Measurements from ENCODE around the gene XRCC6. TPM values are rescaled to one million over a fixed set of nuclear protein-coding genes. Genes with fewer than 3 reads are reported as not detected.
"Not testable (repeated sequence)": the region's sequence is repeated elsewhere in the genome, so short reads cannot be mapped to it uniquely, and the experiment has no call there.

Gene XRCC6
- total and polyA plus RNA-seq, 2 donors (not counting 1 experiment from before 2014, with no cell fraction given), result 183 to 268 TPM

DNA sequence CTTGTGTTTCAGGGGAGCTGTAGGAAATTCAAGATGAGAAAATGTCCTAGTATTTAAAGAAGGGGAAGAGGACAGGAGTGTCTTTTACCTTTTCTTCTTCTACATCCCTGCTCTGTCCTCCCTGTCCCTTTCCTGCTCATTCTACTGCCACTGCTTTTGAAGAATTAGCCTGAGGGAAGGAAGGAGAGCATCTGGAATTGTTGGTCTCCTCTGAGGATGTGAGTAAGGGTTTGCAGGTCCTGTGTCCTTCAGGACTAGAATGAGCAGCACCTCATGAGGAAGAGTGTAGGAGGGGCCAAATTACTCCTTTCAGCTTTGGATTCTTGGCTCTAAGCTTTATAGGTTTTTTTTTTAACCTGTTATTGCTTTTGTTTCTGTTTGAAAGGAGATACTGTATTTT lies 43.4 kb downstream of the XRCC6 start:
- H3K36me3 ChIP-seq (ENCODE audit: control insufficient read depth, insufficient read depth, low read length), result peaks cover 19% of the 10 kb centered on the region
- no peak overlapping the region for H3K27ac ChIP-seq (ENCODE audit: insufficient read depth, low read length)
- no peaks in the 10 kb centered on the region for H3K79me2 ChIP-seq (ENCODE audit: control insufficient read depth, insufficient read depth, low read length)
- TF ChIP-seq, protein P1, sequence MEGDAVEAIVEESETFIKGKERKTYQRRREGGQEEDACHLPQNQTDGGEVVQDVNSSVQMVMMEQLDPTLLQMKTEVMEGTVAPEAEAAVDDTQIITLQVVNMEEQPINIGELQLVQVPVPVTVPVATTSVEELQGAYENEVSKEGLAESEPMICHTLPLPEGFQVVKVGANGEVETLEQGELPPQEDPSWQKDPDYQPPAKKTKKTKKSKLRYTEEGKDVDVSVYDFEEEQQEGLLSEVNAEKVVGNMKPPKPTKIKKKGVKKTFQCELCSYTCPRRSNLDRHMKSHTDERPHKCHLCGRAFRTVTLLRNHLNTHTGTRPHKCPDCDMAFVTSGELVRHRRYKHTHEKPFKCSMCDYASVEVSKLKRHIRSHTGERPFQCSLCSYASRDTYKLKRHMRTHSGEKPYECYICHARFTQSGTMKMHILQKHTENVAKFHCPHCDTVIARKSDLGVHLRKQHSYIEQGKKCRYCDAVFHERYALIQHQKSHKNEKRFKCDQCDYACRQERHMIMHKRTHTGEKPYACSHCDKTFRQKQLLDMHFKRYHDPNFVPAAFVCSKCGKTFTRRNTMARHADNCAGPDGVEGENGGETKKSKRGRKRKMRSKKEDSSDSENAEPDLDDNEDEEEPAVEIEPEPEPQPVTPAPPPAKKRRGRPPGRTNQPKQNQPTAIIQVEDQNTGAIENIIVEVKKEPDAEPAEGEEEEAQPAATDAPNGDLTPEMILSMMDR (conservative IDR thresholded peaks at IDR 0.05 in 1 of 2, IDR thresholded peaks at IDR 0.05 in 1 of 2; ENCODE audit: low read depth in 1 of 2, low read length in 2 of 2), result no peak
- H3K27me3 ChIP-seq (ENCODE audit: control insufficient read depth, insufficient read depth, low read length), result no peaks in the 10 kb centered on the region
- H3K9me3 ChIP-seq (ENCODE audit: control insufficient read depth, insufficient read depth, low read depth, low read length), result no peaks in the 10 kb centered on the region
- H4K20me1 ChIP-seq (ENCODE audit: control insufficient read depth, extremely low read depth, insufficient read depth, low read length), result no peaks in the 10 kb centered on the region
- H3K9ac ChIP-seq (ENCODE audit: insufficient read depth, low read length), result no peak overlapping the region
- DNase-seq (ENCODE audit: low read depth in 2 of 2), result no peak
- H2AFZ ChIP-seq (ENCODE audit: low read length), result no peak overlapping the region
- no peak overlapping the region for H3K4me3 ChIP-seq (replicated peaks in 1 of 4; ENCODE audit: control extremely low read depth in 1 of 4, insufficient read depth in 1 of 4, low read depth in 3 of 4, low read length in 4 of 4)
- peaks cover 14% of the 10 kb centered on the region for H3K4me1 ChIP-seq (ENCODE audit: control insufficient read depth, extremely low read depth, insufficient read depth, low read length)
- H3K4me2 ChIP-seq (ENCODE audit: extremely low read depth, insufficient read depth, low read length), result no peak overlapping the region

DNA sequence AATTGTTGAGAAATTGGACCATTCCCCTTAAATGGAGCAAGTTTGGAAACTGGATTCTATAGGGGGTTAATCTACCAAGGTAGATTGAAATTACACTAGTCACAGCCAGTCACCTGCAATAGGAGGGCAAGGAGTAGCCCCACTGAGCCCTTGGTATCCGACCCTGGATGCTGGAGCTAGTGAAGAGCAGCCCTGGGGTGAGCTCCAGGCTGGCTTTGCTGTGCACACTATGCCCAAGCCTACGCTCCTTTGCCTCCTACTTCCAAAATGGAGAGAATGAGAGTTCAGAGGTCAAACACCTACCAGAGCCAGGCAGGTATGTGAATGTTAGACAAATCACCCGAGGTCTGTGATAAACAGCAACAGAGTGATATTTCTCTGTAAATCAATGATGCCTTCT lies 43.9 kb downstream of the XRCC6 start:
- no peak for DNase-seq (ENCODE audit: low read depth in 2 of 2)
- no peak overlapping the region for H2AFZ ChIP-seq (ENCODE audit: low read length)

DNA sequence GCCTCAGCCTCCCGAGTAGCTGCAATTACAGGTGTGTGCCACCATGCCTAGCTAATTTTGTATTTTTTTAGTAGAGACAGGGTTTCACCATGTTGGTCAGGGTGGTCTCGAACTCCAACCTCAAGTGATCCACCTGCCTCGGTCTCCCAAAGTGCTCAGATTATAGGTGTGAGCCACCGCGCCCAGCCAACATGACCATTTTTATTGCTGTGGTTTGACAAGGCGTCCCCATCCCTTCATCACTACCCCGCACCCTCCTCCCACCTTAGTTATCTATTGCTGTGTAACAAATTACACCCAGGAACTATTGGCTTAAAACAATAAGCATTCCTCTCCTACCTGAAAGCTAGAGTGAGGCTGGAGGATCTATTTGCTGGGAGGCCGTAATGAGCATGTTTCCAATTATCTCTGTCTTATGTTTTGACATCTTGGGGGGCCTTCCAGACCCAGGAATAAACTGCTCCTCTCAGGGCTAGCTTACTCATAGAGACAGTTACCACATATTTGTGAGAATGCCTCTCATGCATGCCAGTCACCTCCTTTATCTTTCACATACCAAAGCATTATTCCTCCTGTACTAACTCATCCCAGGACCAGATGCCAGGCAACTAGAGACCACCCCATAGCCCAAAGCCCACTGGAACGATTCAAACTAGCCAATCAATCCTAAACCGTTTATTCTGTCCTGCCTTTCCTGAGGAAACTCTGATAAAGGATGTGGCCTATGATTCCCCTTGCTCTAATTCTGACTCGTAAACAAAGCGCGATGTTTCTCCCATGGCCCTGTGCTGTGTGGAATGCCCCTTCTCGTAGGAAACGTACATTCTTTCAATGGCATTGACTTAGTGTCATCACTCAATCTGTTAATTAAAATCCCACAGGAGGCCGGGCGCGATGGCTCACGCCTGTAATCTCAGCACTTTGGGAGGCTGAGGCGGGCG lies 48.1 kb downstream of the XRCC6 start:
- H3K4me3 ChIP-seq (replicated peaks in 1 of 4; ENCODE audit: control extremely low read depth in 1 of 4, insufficient read depth in 1 of 4, low read depth in 3 of 4, low read length in 4 of 4), result no peak overlapping the region
- no peaks in the 10 kb centered on the region for H3K27me3 ChIP-seq (ENCODE audit: control insufficient read depth, insufficient read depth, low read length)
- H3K4me2 ChIP-seq (ENCODE audit: extremely low read depth, insufficient read depth, low read length), result no peak overlapping the region
- peaks cover 18% of the 10 kb centered on the region for H3K4me1 ChIP-seq (ENCODE audit: control insufficient read depth, extremely low read depth, insufficient read depth, low read length)
- H3K27ac ChIP-seq (ENCODE audit: insufficient read depth, low read length), result peak overlapping the region; percentile 62
- no peak for TF ChIP-seq EZH2 (IDR thresholded peaks at IDR 0.05; ENCODE audit: low read length, missing control alignments)
- TF ChIP-seq, protein P1 (conservative IDR thresholded peaks at IDR 0.05 in 1 of 2, IDR thresholded peaks at IDR 0.05 in 1 of 2; ENCODE audit: low read depth in 1 of 2, low read length in 2 of 2), result no peak
- peaks cover 6% of the 10 kb centered on the region for H3K36me3 ChIP-seq (ENCODE audit: control insufficient read depth, insufficient read depth, low read length)
- H3K79me2 ChIP-seq (ENCODE audit: control insufficient read depth, insufficient read depth, low read length), result no peaks in the 10 kb centered on the region
- H3K9ac ChIP-seq (ENCODE audit: insufficient read depth, low read length), result no peak overlapping the region
- H3K9me3 ChIP-seq (ENCODE audit: control insufficient read depth, insufficient read depth, low read depth, low read length), result no peaks in the 10 kb centered on the region
- no peak overlapping the region for H2AFZ ChIP-seq (ENCODE audit: low read length)
- H4K20me1 ChIP-seq (ENCODE audit: control insufficient read depth, extremely low read depth, insufficient read depth, low read length), result no peaks in the 10 kb centered on the region
- peak; percentile 64 to 79 for DNase-seq (ENCODE audit: low read depth in 2 of 2)

More for the DNA sequence above, 43.9 kb downstream of the XRCC6 start:
- H3K79me2 ChIP-seq (ENCODE audit: control insufficient read depth, insufficient read depth, low read length), result no peaks in the 10 kb centered on the region
- TF ChIP-seq EZH2 (IDR thresholded peaks at IDR 0.05; ENCODE audit: low read length, missing control alignments), result no peak
- TF ChIP-seq, protein P1 (conservative IDR thresholded peaks at IDR 0.05 in 1 of 2, IDR thresholded peaks at IDR 0.05 in 1 of 2; ENCODE audit: low read depth in 1 of 2, low read length in 2 of 2), result no peak
- peaks cover 17% of the 10 kb centered on the region for H3K36me3 ChIP-seq (ENCODE audit: control insufficient read depth, insufficient read depth, low read length)
- H4K20me1 ChIP-seq (ENCODE audit: control insufficient read depth, extremely low read depth, insufficient read depth, low read length), result no peaks in the 10 kb centered on the region
- no peak overlapping the region for H3K9ac ChIP-seq (ENCODE audit: insufficient read depth, low read length)
- H3K27me3 ChIP-seq (ENCODE audit: control insufficient read depth, insufficient read depth, low read length), result no peaks in the 10 kb centered on the region
- no peak overlapping the region for H3K4me3 ChIP-seq (replicated peaks in 1 of 4; ENCODE audit: control extremely low read depth in 1 of 4, insufficient read depth in 1 of 4, low read depth in 3 of 4, low read length in 4 of 4)
- H3K27ac ChIP-seq (ENCODE audit: insufficient read depth, low read length), result no peak overlapping the region
- H3K9me3 ChIP-seq (ENCODE audit: control insufficient read depth, insufficient read depth, low read depth, low read length), result no peaks in the 10 kb centered on the region
- peaks cover 14% of the 10 kb centered on the region for H3K4me1 ChIP-seq (ENCODE audit: control insufficient read depth, extremely low read depth, insufficient read depth, low read length)
- H3K4me2 ChIP-seq (ENCODE audit: extremely low read depth, insufficient read depth, low read length), result no peak overlapping the region

DNA sequence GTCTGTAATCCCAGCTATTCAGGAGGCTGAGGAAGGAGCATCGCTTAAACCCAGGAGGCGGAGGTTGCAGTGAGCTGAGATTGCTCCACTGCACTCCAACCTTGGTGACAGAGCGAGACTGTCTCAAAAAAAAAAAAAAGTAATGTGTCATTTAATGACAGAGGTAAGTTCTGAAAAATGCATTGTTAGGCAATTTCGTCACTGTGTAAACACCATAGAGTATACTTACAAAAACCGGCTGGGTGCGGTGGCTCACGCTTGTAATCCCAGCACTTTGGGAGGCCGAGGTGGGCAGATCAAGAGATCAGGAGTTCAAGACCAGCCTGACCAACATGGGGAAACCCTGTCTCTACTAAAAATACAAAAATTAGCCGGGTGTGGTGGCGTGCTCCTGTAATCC lies 51.0 kb downstream of the XRCC6 start:
- not testable (repeated sequence) for H3K27ac ChIP-seq (ENCODE audit: insufficient read depth, low read length); H3K4me3 ChIP-seq (replicated peaks in 1 of 4; ENCODE audit: control extremely low read depth in 1 of 4, insufficient read depth in 1 of 4, low read depth in 3 of 4, low read length in 4 of 4)
- H3K4me1 ChIP-seq (ENCODE audit: control insufficient read depth, extremely low read depth, insufficient read depth, low read length), result peaks cover 14% of the 10 kb centered on the region

More for the DNA sequence above, 51.0 kb downstream of the XRCC6 start:
- H3K4me2 ChIP-seq (ENCODE audit: extremely low read depth, insufficient read depth, low read length); H3K79me2 ChIP-seq (ENCODE audit: control insufficient read depth, insufficient read depth, low read length); H4K20me1 ChIP-seq (ENCODE audit: control insufficient read depth, extremely low read depth, insufficient read depth, low read length); H2AFZ ChIP-seq (ENCODE audit: low read length); H3K27me3 ChIP-seq (ENCODE audit: control insufficient read depth, insufficient read depth, low read length); H3K9ac ChIP-seq (ENCODE audit: insufficient read depth, low read length); H3K36me3 ChIP-seq (ENCODE audit: control insufficient read depth, insufficient read depth, low read length); H3K9me3 ChIP-seq (ENCODE audit: control insufficient read depth, insufficient read depth, low read depth, low read length): not testable (repeated sequence)
- DNase-seq (ENCODE audit: low read depth in 2 of 2), result peak in 1 of 2 donors; percentile 51
